Measurements from ENCODE around the gene ONECUT3.
"Not testable (repeated sequence)": the region's sequence is repeated elsewhere in the genome, so short reads cannot be mapped to it uniquely, and the experiment has no call there.

ONECUT3 gene

GRCh38 chr19:1756705-1757465 lies 3.6 kb downstream of the ONECUT3 start:
- FAIRE-seq, result no peak

DNA sequence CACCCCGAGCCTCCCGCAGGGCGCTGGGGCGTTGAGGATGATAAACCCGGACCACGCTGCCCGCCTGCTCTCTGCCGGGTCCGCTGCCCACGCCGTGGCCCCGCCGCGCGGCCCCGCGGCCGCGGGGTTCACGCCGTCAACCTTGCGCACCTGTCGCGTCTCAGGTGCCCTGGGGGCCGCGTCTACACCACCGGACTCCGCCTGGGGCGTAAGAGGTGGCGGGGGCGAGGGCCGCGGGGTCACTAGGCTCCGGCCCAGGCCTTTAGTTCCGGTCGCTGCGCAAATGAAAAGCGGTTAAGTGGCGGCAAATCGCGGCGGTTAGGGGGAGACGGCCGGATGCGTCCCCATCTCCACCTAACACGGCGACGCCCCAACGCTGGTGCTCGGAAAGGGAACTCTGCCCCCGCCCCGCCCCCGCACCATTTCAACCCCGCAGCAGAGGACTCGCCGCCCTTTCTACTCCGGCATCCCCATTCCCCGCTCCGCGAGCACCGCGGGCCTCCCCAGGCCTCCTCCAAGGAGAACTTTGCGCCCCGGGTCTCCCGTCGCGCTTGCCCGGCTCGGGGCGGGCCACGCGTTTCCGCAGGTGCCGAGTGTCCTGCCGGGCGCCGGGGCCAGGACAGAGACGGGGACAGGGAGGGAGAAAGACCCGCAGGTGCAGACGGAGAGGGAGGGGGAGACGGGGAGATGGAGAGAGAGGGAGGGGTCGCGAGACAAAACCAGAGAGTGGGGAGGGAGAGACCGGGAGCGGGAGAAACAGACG lies 4.3 kb downstream of the ONECUT3 start:
- no peak for FAIRE-seq

- no peak for FAIRE-seq
Observed at GRCh38 chr19:1758231-1758577, 4.9 kb downstream of the ONECUT3 start.

- no peak for FAIRE-seq
Observed at GRCh38 chr19:1758959-1759903, 5.9 kb downstream of the ONECUT3 start.

DNA sequence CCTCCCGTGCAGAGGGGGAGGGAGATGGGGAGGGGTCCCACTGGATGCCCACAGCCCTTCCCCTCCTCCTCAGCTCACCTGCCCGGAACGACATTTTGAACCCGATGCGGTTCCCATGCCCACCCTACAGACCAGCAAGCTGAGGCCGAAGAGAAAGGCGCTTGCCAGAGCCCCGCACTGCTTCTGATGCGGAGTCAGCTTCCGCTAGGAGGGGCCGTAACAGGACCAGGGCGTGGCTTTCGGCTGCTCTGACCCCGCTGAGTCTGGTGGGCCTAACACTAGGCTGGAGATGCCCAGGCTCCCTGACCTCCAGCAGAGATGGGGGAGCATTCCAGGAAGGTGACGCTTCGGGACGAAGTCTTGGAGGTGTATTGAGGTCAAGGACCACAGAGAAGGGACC lies 6.7 kb downstream of the ONECUT3 start:
- FAIRE-seq, result no peak

DNA sequence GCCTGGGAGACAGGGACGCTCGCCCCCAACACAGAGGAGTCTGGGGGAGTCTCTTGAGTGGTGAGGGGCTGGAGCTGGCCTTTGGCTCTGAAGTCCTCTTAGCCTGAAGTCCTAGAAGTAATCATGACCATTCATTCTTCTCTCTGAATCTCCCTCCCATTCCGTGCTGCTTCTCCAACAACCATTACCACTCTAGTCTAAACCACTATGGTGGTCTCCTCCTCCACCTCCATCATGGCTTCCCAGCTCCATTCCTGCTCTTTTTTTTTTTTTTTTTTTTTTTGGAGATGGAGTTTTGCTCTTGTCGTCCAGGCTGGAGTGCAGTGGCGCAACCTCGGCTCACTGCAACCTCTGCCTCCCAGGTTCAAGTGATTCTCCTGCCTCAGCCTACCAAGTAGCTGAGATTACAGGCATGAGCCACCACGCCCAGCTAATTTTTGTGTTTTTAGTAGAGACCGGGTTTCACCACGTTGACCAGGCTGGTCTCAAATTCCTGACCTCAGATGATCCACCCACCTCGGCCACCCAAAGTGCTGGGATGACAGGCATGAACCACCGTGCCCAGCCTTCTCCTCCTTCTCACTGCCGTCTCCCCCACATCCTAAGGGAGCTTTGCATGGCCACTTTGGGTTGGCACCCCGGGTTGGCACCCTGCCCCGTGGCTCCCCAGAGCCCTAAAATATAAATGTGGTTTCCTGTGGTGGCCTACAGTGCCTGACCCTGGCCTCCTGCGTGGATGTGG lies 7.7 kb downstream of the ONECUT3 start:
- not testable (repeated sequence) for FAIRE-seq

DNA sequence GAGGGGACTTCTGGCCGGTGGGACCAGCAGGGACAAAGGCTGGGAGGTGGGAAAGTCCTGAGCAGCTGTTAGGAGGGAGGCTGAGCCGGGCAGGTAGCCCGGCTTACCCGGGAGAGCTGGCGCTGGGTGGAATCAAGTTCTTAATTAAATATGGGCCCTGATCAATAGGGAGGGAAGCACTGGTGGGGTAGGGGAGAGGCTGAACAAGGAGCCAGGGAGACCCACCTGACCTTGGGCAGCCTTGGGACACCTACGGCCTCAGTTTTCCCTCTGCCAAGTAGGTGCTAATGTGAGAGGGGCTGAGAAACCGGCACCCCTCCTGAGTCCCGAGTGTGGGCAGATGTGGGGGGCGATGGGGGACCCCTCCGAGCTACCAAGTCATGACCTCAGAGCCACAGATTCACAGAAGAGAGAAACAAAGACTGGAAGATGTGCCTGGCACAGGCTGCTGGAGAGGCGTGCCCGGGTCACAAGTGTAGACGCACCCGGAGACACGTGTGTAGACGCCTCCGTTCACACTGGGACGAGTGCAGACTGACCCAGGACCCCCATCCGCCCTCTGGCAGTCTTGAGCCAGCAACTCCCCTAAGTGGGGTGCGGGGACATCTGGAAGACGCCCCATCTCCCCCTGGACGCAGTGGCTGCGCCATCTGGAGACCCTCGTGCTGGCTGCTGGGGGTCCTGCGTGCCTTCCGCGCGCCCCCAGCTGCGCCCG lies 8.4 kb downstream of the ONECUT3 start:
- no peak for FAIRE-seq

DNA sequence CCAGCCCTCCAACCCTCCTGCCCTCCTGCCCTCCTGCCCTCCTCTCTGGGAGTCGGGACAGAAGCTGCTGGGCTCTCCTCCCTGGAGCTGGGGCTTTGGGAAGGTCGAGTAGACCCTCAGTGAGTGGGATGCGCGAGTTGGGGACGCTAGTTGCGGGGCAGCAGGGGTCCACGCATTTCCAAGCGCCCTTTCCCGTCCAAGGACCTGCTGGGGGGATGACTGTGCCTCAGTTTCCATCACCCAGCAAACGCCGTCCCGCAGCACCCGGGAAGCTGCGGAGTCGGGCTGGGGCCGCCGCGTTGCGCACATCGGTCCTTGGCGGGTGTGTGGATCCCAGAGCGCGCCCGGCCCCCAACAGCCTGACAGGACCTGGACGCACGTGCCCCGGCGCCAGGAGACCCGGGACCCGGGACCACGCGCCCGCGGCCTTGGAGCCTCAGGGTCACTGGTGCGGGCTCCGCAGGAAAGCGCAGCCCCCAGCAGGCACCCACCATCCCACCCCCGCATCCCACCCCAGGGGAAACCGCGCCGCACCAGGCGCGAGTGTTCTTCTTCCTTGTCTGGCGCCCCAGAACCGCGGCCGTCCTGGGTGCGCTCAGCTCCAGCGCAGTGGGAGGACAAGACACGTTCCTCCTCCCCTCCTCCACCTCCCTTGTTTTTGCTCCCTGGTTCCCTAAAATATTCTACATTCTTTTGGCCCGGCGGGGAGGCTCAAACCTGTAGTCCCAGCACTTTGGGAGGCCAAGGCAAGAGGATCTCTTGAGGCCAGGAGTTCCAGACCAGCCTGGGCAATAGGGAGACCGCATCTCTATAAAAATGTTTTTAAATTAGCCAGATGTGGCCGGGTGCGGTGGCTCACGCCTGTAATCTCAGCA lies 9.2 kb downstream of the ONECUT3 start:
- FAIRE-seq, result no peak

- no peak for FAIRE-seq
Observed at GRCh38 chr19:1763648-1764639, 10.6 kb downstream of the ONECUT3 start.

DNA sequence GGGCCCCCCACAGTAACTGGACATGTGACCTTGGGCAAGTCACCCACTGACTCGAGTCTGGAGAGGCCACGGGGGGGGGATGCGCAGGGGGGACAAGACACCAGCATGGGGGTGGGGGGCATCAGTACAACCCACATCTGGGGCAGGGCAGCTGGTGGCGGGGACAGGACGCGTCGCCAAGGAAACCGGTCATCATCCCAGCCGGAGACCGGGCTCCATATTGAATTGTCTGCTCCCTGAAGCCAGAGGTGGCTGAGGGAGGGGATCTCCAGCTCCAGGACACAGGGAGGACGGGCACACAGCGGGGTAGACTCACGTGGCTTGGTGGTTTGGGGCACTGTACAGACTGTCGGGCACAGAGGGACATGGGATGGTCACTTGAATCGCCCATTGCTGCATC lies 11.4 kb downstream of the ONECUT3 start:
- FAIRE-seq, result no peak

DNA sequence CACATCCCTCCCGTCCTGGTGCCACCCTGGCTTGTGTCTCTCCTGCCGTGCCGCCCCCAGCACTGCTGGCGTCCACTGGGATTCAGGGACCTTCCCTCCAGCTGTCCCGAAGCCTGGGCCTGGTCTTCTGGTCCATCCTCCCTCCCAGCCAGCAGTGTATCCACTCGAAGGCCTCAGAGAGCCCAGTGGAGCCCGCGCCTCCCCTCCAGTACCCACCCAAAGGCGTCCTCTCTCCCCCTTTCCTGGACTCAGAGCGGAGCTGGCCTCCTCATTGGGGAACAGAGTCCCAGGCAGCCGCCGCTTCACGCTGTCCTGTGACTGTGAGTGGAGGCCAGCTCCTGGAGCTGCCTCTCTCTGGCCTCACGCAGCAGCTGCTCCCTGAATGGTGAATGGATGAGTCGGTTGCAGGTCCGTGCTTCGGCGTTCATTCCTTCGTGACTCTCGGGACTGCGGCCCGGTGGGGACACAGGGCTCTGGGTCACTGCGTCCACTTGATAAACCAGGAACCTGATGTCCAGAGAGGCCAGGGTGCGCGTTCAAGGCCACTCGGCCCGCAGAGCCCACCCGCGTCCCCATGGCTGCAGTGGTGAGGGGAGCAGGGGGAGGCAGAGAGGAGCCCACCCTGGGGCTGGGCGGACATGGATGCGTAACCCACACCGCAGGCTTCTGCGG lies 12.1 kb downstream of the ONECUT3 start:
- FAIRE-seq, result no peak

GRCh38 chr19:1765904-1766799 lies 12.8 kb downstream of the ONECUT3 start:
- no peak for FAIRE-seq

GRCh38 chr19:1766800-1767352 lies 13.6 kb downstream of the ONECUT3 start:
- FAIRE-seq, result no peak

- no peak for FAIRE-seq
Observed at GRCh38 chr19:1767464-1767933, 14.2 kb downstream of the ONECUT3 start.

DNA sequence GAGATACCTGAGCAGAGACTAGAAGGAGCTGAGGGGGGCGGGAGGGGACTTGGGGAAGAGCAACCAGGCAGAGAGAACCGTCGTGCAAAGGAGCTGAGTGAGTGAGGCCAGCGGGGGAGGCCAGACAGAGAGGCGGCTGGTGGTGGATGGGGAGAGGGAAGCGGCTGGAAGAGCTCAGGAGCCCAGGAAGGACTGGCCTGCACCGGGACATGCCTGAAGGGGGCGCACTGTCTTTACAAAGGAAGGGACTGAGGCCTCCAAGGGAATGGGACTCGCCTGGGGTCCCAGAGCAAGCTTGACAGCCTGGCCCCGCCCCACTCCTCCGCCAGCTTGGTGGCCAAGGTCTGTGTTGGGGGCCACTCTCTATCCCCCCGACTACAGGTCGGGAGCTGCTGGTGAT lies 14.9 kb downstream of the ONECUT3 start:
- FAIRE-seq, result no peak

GRCh38 chr19:1768918-1769644 lies 15.8 kb downstream of the ONECUT3 start:
- no peak for FAIRE-seq

DNA sequence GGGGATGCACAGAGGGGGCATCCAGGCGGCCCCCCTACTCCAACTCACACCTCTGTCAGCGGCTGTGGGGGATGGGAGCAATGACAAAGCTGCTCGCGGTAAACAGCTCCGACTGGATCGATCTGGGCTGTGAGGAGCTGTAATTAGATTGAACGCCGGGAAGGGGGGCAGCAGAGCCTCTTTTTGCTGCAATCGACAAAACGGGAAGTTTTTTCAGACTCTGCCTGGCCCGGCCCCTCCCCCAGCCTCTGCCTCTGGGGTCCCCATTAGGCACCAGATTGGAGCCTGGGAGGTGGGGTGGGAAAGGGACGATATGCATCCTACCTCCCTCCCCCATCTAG lies 16.3 kb downstream of the ONECUT3 start:
- FAIRE-seq, result no peak
